Naive thymus-derived CD4-positive, alpha-beta T cell (primary cell): ENCODE data around the gene LDB1. TPM values are rescaled to one million over a fixed set of nuclear protein-coding genes. Genes with fewer than 3 reads are reported as not detected.

Source experiments
- ATAC-seq: fragments of 150-1000 bp; cut with Tn5 transposase; 2 replicates; pipeline ENCODE4 v1.10.0; 2021; ENCODE audit warnings: mild to moderate bottlenecking, moderate library complexity
- CTCF ChIA-PET: fragments of 350-600 bp; sonication (Branson Sonifier 250); formaldehyde crosslinking; loops from one replicate; lab custom pipeline; 2021; ENCODE audit warnings: antibody characterized with exemption; lab: Charles Lee
- POLR2A ChIA-PET: fragments of 350-600 bp; sonication (Branson Sonifier 250); formaldehyde crosslinking; loops from one replicate; lab custom pipeline; 2021; ENCODE audit warnings: antibody characterized with exemption, inconsistent platforms; lab: Charles Lee
- DNase-seq, 9 donors: peaks; one replicate each; pipeline versions ENCODE4 v3.0.0 to v3.0.0-alpha.2; 2020 to 2022; ENCODE audit warnings: mixed read lengths in 1 of 9
- H3K27ac ChIP-seq: one replicate; pipeline ENCODE4 v1.7.0; 2013; ENCODE audit warnings: mild to moderate bottlenecking, low read depth, low read length, moderate library complexity
- H3K27me3 ChIP-seq, 2 donors: one replicate each; pipeline ENCODE4 v1.7.0; 2013; ENCODE audit warnings: low read length in 2 of 2, mild to moderate bottlenecking in 2 of 2, moderate library complexity in 2 of 2; ENCODE audit not compliant: control insufficient read depth in 2 of 2, insufficient read depth in 2 of 2
- H3K36me3 ChIP-seq, 3 experiments: 1 replicate in 2 of 3; 2 replicates in 1 of 3; pipeline ENCODE4 v1.7.0; 2013; ENCODE audit warnings: low read length in 3 of 3, mild to moderate bottlenecking in 3 of 3, moderate library complexity in 1 of 3; ENCODE audit not compliant: insufficient read depth in 3 of 3, control insufficient read depth in 2 of 3
- H3K4me1 ChIP-seq, 2 donors: one replicate each; pipeline ENCODE4 v1.7.0; 2013; ENCODE audit warnings: low read length in 2 of 2, mild to moderate bottlenecking in 2 of 2, moderate library complexity in 1 of 2; ENCODE audit not compliant: control insufficient read depth in 2 of 2, insufficient read depth in 2 of 2
- H3K4me3 ChIP-seq: 2 replicates; pipeline ENCODE4 v1.7.0; 2013; ENCODE audit warnings: mild to moderate bottlenecking, low read length
- H3K9me3 ChIP-seq, 3 experiments: 1 replicate in 2 of 3; 2 replicates in 1 of 3; pipeline ENCODE4 v1.7.0; 2013; ENCODE audit warnings: low read length in 3 of 3; ENCODE audit not compliant: control insufficient read depth in 2 of 3
- H3K27ac Mint-ChIP-seq, 9 donors: one replicate each; pipeline ENCODE4 v1.8.0; 2020 to 2022; ENCODE audit warnings: mixed read lengths in 9 of 9, mild to moderate bottlenecking in 8 of 9, moderate library complexity in 5 of 9, inconsistent platforms in 2 of 9
- H3K27me3 Mint-ChIP-seq, 5 donors: one replicate each; pipeline ENCODE4 v1.8.0; 2021 to 2022; ENCODE audit warnings: mixed read lengths in 5 of 5, mild to moderate bottlenecking in 1 of 5
- H3K36me3 Mint-ChIP-seq, 5 donors: one replicate each; pipeline ENCODE4 v1.8.0; 2020 to 2022; ENCODE audit warnings: mixed read lengths in 5 of 5, mild to moderate bottlenecking in 3 of 5, inconsistent platforms in 1 of 5
- H3K4me1 Mint-ChIP-seq, 7 donors: one replicate each; pipeline ENCODE4 v1.8.0; 2020 to 2022; ENCODE audit warnings: mixed read lengths in 7 of 7, mild to moderate bottlenecking in 3 of 7, inconsistent platforms in 1 of 7
- H3K4me3 Mint-ChIP-seq, 10 donors: one replicate each; pipeline ENCODE4 v1.8.0; 2020 to 2022; ENCODE audit warnings: mild to moderate bottlenecking in 10 of 10, mixed read lengths in 10 of 10, moderate library complexity in 6 of 10, inconsistent platforms in 2 of 10
- H3K9me3 Mint-ChIP-seq, 11 donors: one replicate each; pipeline ENCODE4 v1.8.0; 2020 to 2022; ENCODE audit warnings: mixed read lengths in 11 of 11, mild to moderate bottlenecking in 4 of 11, inconsistent platforms in 1 of 11, moderate library complexity in 1 of 11
- intact Hi-C, 2 donors: fragments of 100-400 bp; cut with micrococcal nuclease; formaldehyde crosslinking; loops; one replicate each; pipeline ENCODE4 v1.15.1; 2023
- polyA plus RNA-seq, 2 donors: library from polyadenylated mRNA; unstranded; fragments of 300-500 nt; fragmentation: Illumina TruSeq; gene quantifications; one replicate each; pipeline ENCODE4 v1.2.3, GENCODE V29; 2021
- total RNA-seq, 6 experiments: library from RNA in 5 of 6; stranded (reverse) in 5 of 6; gene quantifications; 1 replicate in 5 of 6; 2 replicates in 1 of 6; pipeline ENCODE4 v1.2.3 and lab custom pipeline; 2021 to 2026

Gene LDB1
- total and polyA plus RNA-seq, 7 experiments from 2014 or later, result 26.2 to 152 (median 103) TPM

- ChIA-PET CTCF (interaction anchor here (0.8 to 2.8 kb wide), 2 partner anchors 10 kb away, joined by 3 to 12 read pairs; partner anchors contain the start of gene PPRC1), POLR2A (interaction anchor here (0.6 to 1.9 kb wide), 8 partner anchors 10 to 1266 kb away, joined by 3 to 11 read pairs (median 3); partner anchors contain the start of gene PPRC1)
- intact Hi-C loops, result no loop called here
- Mint-ChIP-seq H3K4me1 (peaks cover 16 to 44% (median 38%) of the 10 kb centered on the region in 7 donors), H3K27ac (peak overlapping the region in 8 of 9 donors; percentile 2 to 97 (median 76)), H3K27me3 (no peaks in the 10 kb centered on the region), H3K9me3 (no peaks in the 10 kb centered on the region), H3K4me3 (peak overlapping the region in 5 of 10 donors; percentile 14 to 94 (median 37)), H3K36me3 (peaks cover 0 to 2% (median 0%) of the 10 kb centered on the region in 5 donors)
- Histone ChIP-seq H3K9me3 (no peaks in the 10 kb centered on the region), H3K4me3 (no peak overlapping the region), H3K36me3 (peaks cover 0 to 3% (median 0%) of the 10 kb centered on the region in 3 experiments), H3K4me1 (peaks cover 23 to 24% of the 10 kb centered on the region in 2 donors), H3K27ac (peak overlapping the region; percentile 97), H3K27me3 (no peaks in the 10 kb centered on the region)
- no peak for DNase-seq
- ATAC-seq, result no peak
Measured at GRCh38 chr10:102122450-102122849, 2.3 kb upstream of the LDB1 start.

- no peaks in the 10 kb centered on the region for H3K9me3 ChIP-seq
- Mint-ChIP-seq H3K36me3 (peaks cover 0 to 2% (median 0%) of the 10 kb centered on the region in 5 donors), H3K27ac (peak overlapping the region; percentile 78 to 97 (median 91)), H3K4me3 (peak overlapping the region; percentile 43 to 98 (median 92)), H3K9me3 (no peaks in the 10 kb centered on the region), H3K4me1 (peaks cover 22 to 50% (median 43%) of the 10 kb centered on the region in 7 donors), H3K27me3 (no peaks in the 10 kb centered on the region)
- ATAC-seq (no peak), DNase-seq (no peak)
- CTCF ChIA-PET, result interaction anchor here (0.6 to 2.8 kb wide), 2 partner anchors 10 to 281 kb away, joined by 3 to 12 read pairs; partner anchors contain the start of gene PPRC1
- peak overlapping the region; percentile 97 for H3K27ac ChIP-seq
- POLR2A ChIA-PET, result interaction anchor here (0.6 to 1.9 kb wide), 9 partner anchors 9 to 276 kb away, joined by 3 to 11 read pairs (median 3); partner anchors contain the start of gene PPRC1
- H3K36me3 ChIP-seq, result peaks cover 0 to 3% (median 0%) of the 10 kb centered on the region in 3 experiments
- intact Hi-C loops, result no loop called here
- peak overlapping the region; percentile 90 for H3K4me3 ChIP-seq
- no peaks in the 10 kb centered on the region for H3K27me3 ChIP-seq
- H3K4me1 ChIP-seq, result peaks cover 28 to 30% of the 10 kb centered on the region in 2 donors
Measured at GRCh38 chr10:102121739-102122372, 1.7 kb upstream of the LDB1 start.

GRCh38 chr10:102120991-102121738 is 997 bp upstream of the LDB1 start:
- H3K27me3 Mint-ChIP-seq, result no peaks in the 10 kb centered on the region
- peak overlapping the region; percentile 90 for H3K4me3 ChIP-seq
- peak overlapping the region; percentile 87 to 98 (median 92) for H3K4me3 Mint-ChIP-seq
- H3K27me3 ChIP-seq, result no peaks in the 10 kb centered on the region
- no peak for ATAC-seq
- CTCF ChIA-PET, result interaction anchor here (2.8 kb wide), 1 partner anchor 11 kb away, joined by 12 read pairs; the partner anchor contains the start of gene PPRC1
- peak in 2 of 9 donors; percentile 33 to 41 for DNase-seq
- no peaks in the 10 kb centered on the region for H3K9me3 Mint-ChIP-seq
- peak overlapping the region; percentile 80 to 97 (median 94) for H3K27ac Mint-ChIP-seq
- H3K9me3 ChIP-seq, result no peaks in the 10 kb centered on the region
- H3K27ac ChIP-seq, result peak overlapping the region; percentile 97
- intact Hi-C loops, result loop anchor here (1.0 kb wide), 3 partner anchors 11 to 303 kb away; partner anchors contain the start of genes NOLC1 (in 2 of the 2) and OGA (in 1 of the 2)
- POLR2A ChIA-PET, result interaction anchor here (0.6 to 1.9 kb wide), 7 partner anchors 8 to 629 kb away, joined by 3 to 10 read pairs (median 3); partner anchors contain the start of gene PPRC1
- peaks cover 0 to 3% (median 0%) of the 10 kb centered on the region in 3 experiments for H3K36me3 ChIP-seq
- peaks cover 29 to 57% (median 50%) of the 10 kb centered on the region in 7 donors for H3K4me1 Mint-ChIP-seq
- peaks cover 35 to 37% of the 10 kb centered on the region in 2 donors for H3K4me1 ChIP-seq
- no peaks in the 10 kb centered on the region for H3K36me3 Mint-ChIP-seq

- peak overlapping the region; percentile 90 for H3K4me3 ChIP-seq
- CTCF ChIA-PET, result interaction anchor here (1.0 to 1.2 kb wide), 2 partner anchors 13 to 314 kb away, joined by 4 to 6 read pairs; partner anchors contain the start of gene PPRC1
- Mint-ChIP-seq H3K9me3 (no peaks in the 10 kb centered on the region), H3K4me1 (peaks cover 36 to 70% (median 59%) of the 10 kb centered on the region in 7 donors), H3K27me3 (no peaks in the 10 kb centered on the region), H3K27ac (peak overlapping the region; percentile 80 to 98 (median 94)), H3K4me3 (peak overlapping the region; percentile 84 to 98 (median 93)), H3K36me3 (peaks cover 0 to 6% (median 0%) of the 10 kb centered on the region in 5 donors)
- no peaks in the 10 kb centered on the region for H3K27me3 ChIP-seq
- DNase-seq (peak in 6 of 9 donors; percentile 38 to 53 (median 49)), ATAC-seq (peak; percentile 9)
- H3K9me3 ChIP-seq, result no peaks in the 10 kb centered on the region
- H3K27ac ChIP-seq, result peak overlapping the region; percentile 97
- POLR2A ChIA-PET, result interaction anchor here (0.7 to 1.8 kb wide), 11 partner anchors 9 to 526 kb away, joined by 3 to 15 read pairs (median 4); partner anchors contain the start of genes ACTR1A, HPS6, OGA and PPRC1
- intact Hi-C loops, result loop anchor here (1.0 to 5.0 kb wide), 7 partner anchors 13 to 525 kb away; partner anchors contain the start of genes NOLC1 (in 2 of the 2), OGA (in 2 of the 2) and TRIM8 (in 2 of the 2)
- H3K4me1 ChIP-seq, result peaks cover 41 to 47% of the 10 kb centered on the region in 2 donors
- peaks cover 0 to 3% (median 0%) of the 10 kb centered on the region in 3 experiments for H3K36me3 ChIP-seq
Measured at GRCh38 chr10:102119417-102120141, 589 bp downstream of the LDB1 start.

- Histone ChIP-seq H3K27me3 (no peaks in the 10 kb centered on the region), H3K4me1 (peaks cover 42 to 49% of the 10 kb centered on the region in 2 donors), H3K27ac (peak overlapping the region; percentile 97), H3K36me3 (peaks cover 0 to 3% (median 0%) of the 10 kb centered on the region in 3 experiments), H3K9me3 (no peaks in the 10 kb centered on the region), H3K4me3 (peak overlapping the region; percentile 90)
- Mint-ChIP-seq H3K27me3 (no peaks in the 10 kb centered on the region), H3K4me3 (peak overlapping the region; percentile 84 to 98 (median 93)), H3K27ac (peak overlapping the region; percentile 80 to 98 (median 94)), H3K4me1 (peaks cover 36 to 70% (median 60%) of the 10 kb centered on the region in 7 donors), H3K9me3 (no peaks in the 10 kb centered on the region), H3K36me3 (peaks cover 0 to 6% (median 0%) of the 10 kb centered on the region in 5 donors)
- DNase-seq, result no peak
- ATAC-seq, result no peak
- POLR2A ChIA-PET, result interaction anchor here (0.7 to 1.8 kb wide), 13 partner anchors 8 to 527 kb away, joined by 3 to 15 read pairs (median 5); partner anchors contain the start of genes ACTR1A, HPS6, NOLC1 and OGA
- CTCF ChIA-PET, result interaction anchor here (0.7 to 1.2 kb wide), 4 partner anchors 12 to 314 kb away, joined by 3 to 6 read pairs (median 4); partner anchors contain the start of gene PPRC1
- intact Hi-C loops, result loop anchor here (1.0 to 5.0 kb wide), 4 partner anchors 302 to 525 kb away; partner anchors contain the start of genes TRIM8 (in 2 of the 2) and OGA (in 1 of the 2)
Measured at GRCh38 chr10:102118867-102119266, 1.3 kb downstream of the LDB1 start.
